ENCODE results near the gene SEPTIN10.

GRCh38 chr2:109555346-109555900, 58.3 kb downstream of the SEPTIN10 start:
- TF ChIP-seq POLR2A (IDR thresholded peaks at IDR 0.05): no peak
- TF ChIP-seq POLR2AphosphoS5 (IDR thresholded peaks at IDR 0.05): no peak
